Measurements from ENCODE around the gene TEN1. TPM values are rescaled to one million over a fixed set of nuclear protein-coding genes. Genes with fewer than 3 reads are reported as not detected.

The TEN1 gene
- total and polyA plus RNA-seq, 9 of the 15 experiments (the other 6 are each of a cell fraction or from before 2014, with no cell fraction given) = 1.3 to 25.7 (median 10.1) TPM

- TF ChIP-seq E2F6 (IDR thresholded peaks at IDR 0.05; ENCODE audit: borderline replicate concordance in 1 of 2, extremely low read depth in 1 of 2, insufficient read depth in 1 of 2, insufficient read length in 1 of 2, low read depth in 1 of 2, low read length in 1 of 2, poor library complexity in 1 of 2, severe bottlenecking in 1 of 2) = no peak
- TF ChIP-seq JUND (IDR thresholded peaks at IDR 0.05; ENCODE audit: borderline replicate concordance, low read depth, low read length) = no peak
- TF ChIP-seq JUND (tag; IDR thresholded peaks at IDR 0.05; ENCODE audit: borderline replicate concordance, low read depth, low read length) = no peak
- no peak for TF ChIP-seq NONO (IDR thresholded peaks at IDR 0.05; ENCODE audit: low read depth in 2 of 2, low read length in 1 of 2)
- TF ChIP-seq ILF3 (IDR thresholded peaks at IDR 0.05; ENCODE audit: borderline replicate concordance) = no peak
- no peak for TF ChIP-seq ZNF165 (CRISPR knock-in tag; IDR thresholded peaks at IDR 0.05; ENCODE audit: borderline replicate concordance)
- TF ChIP-seq FOS (IDR thresholded peaks at IDR 0.05; ENCODE audit: extremely low read depth, insufficient read length) = no peak
- no peak for TF ChIP-seq ZNF639 (CRISPR knock-in tag; conservative IDR thresholded peaks at IDR 0.05 in 1 of 2, IDR thresholded peaks at IDR 0.05 in 1 of 2)
- TF ChIP-seq TFAP4 (CRISPR knock-in tag; IDR thresholded peaks at IDR 0.05; ENCODE audit: borderline replicate concordance) = no peak
- TF ChIP-seq PCBP1 (IDR thresholded peaks at IDR 0.05; ENCODE audit: low read depth, low read length, poor library complexity, severe bottlenecking) = no peak
- TF ChIP-seq MLLT1 (IDR thresholded peaks at IDR 0.05) = no peak
- no peak for TF ChIP-seq BRF1 (IDR thresholded peaks at IDR 0.05; ENCODE audit: borderline replicate concordance, extremely low read depth, insufficient read length)
- no peak for TF ChIP-seq NR2C2 (CRISPR knock-in tag; IDR thresholded peaks at IDR 0.05)
- TF ChIP-seq NR2C2 (tag; IDR thresholded peaks at IDR 0.05) = no peak
- no peak for TF ChIP-seq ZBTB33 (CRISPR knock-in tag; IDR thresholded peaks at IDR 0.05)
These were observed 46.3 kb downstream of the TEN1 start (continued) for GRCh38 chr17:76025294-76025693.
